K562 (cell line): ENCODE measurements around the gene NIPSNAP2. TPM values are rescaled to one million over a fixed set of nuclear protein-coding genes. Genes with fewer than 3 reads are reported as not detected.

ENCODE experiments used
- CBFA2T3 ChIP-seq: fragments of 450-650 bp; IDR thresholded peaks from 2 replicates; pipeline ENCODE4 v1.6.1; 2017
- CCNT2 ChIP-seq: IDR thresholded peaks from 2 replicates; pipeline ENCODE4 v1.6.1; 2011; ENCODE audit warnings: borderline replicate concordance, low read depth, mild to moderate bottlenecking, moderate library complexity, mixed read lengths, low read length; ENCODE audit not compliant: insufficient read length; ENCODE audit errors: extremely low read depth
- EP400 ChIP-seq: fragments of 450-650 bp; IDR thresholded peaks from 2 replicates; pipeline ENCODE4 v1.6.1; 2017; ENCODE audit warnings: antibody characterized with exemption, mild to moderate bottlenecking, moderate library complexity
- GATAD2A ChIP-seq: fragments of 450-650 bp; IDR thresholded peaks from 2 replicates; pipeline ENCODE4 v1.6.1; 2017
- HCFC1 ChIP-seq: IDR thresholded peaks from 2 replicates; pipeline ENCODE4 v1.6.1; 2012; ENCODE audit warnings: low read depth, low read length, improper control_type of control experiment
- HMBOX1 ChIP-seq: sonication (generic); IDR thresholded peaks from 2 replicates; pipeline ENCODE4 v1.6.1; 2016
- MTA1 ChIP-seq: fragments of 450-650 bp; IDR thresholded peaks from 2 replicates; pipeline ENCODE4 v1.6.1; 2017; ENCODE audit warnings: borderline replicate concordance
- PATZ1 ChIP-seq: fragments of 250-450 bp; sonication (Bioruptor Pico); IDR thresholded peaks from 2 replicates; pipeline ENCODE4 v1.5.0; 2020; ENCODE audit warnings: mild to moderate bottlenecking, borderline replicate concordance
- POLR2AphosphoS5 ChIP-seq: IDR thresholded peaks from 2 replicates; pipeline ENCODE4 v1.6.1; 2011; ENCODE audit warnings: mild to moderate bottlenecking, low read depth, low read length, moderate library complexity; ENCODE audit not compliant: control insufficient read depth, insufficient read depth
- PYGO2 ChIP-seq: fragments of 450-650 bp; IDR thresholded peaks from 2 replicates; pipeline ENCODE4 v1.6.1; 2016; ENCODE audit warnings: mild to moderate bottlenecking, missing genetic modification characterization, moderate library complexity, missing compliant biosample characterization
- SMAD1 ChIP-seq: fragments of 150-350 bp; IDR thresholded peaks from 2 replicates; pipeline ENCODE4 v1.6.1; 2014; ENCODE audit warnings: low read length, low read depth; ENCODE audit not compliant: partially characterized antibody
- TBL1XR1 ChIP-seq, 2 experiments: IDR thresholded peaks; 2 replicates each; pipeline ENCODE4 v1.6.1; 2012; ENCODE audit warnings: improper control_type of control experiment in 2 of 2, low read length in 2 of 2, mild to moderate bottlenecking in 1 of 2
- TEAD1 ChIP-seq, 2 experiments: fragments of 450-650 bp in 1 of 2; sonication (generic) in 1 of 2; formaldehyde crosslinking; IDR thresholded peaks; 2 replicates each; pipeline versions ENCODE4 v1.4.0 to v1.8.0; 2020 to 2022; ENCODE audit warnings: mild to moderate bottlenecking in 2 of 2, missing genetic modification reagents in 1 of 2
- TFAP4 ChIP-seq: sonication (generic); formaldehyde crosslinking; IDR thresholded peaks from 2 replicates; pipeline ENCODE4 v1.8.0; 2022; ENCODE audit warnings: missing genetic modification reagents, mild to moderate bottlenecking, moderate library complexity, borderline replicate concordance
- TSC22D4 ChIP-seq: fragments of 450-650 bp; IDR thresholded peaks from 2 replicates; pipeline ENCODE4 v1.6.1; 2016; ENCODE audit warnings: missing genetic modification characterization, missing biosample characterization, control low read depth
- YY1 ChIP-seq, 3 experiments: IDR thresholded peaks; 2 replicates each; pipeline ENCODE4 v1.6.1; 2011; ENCODE audit warnings: low read length in 2 of 3, mild to moderate bottlenecking in 2 of 3, moderate library complexity in 2 of 3, borderline replicate concordance in 1 of 3, control low read depth in 1 of 3, low read depth in 1 of 3; ENCODE audit not compliant: insufficient read depth in 3 of 3, insufficient replicate concordance in 2 of 3, control insufficient read depth in 1 of 3, insufficient read length in 1 of 3; ENCODE audit errors: extremely low read depth in 1 of 3
- ZBTB17 ChIP-seq: fragments of 450-650 bp; formaldehyde crosslinking; IDR thresholded peaks from 2 replicates; pipeline ENCODE4 v1.4.0; 2020; ENCODE audit warnings: mild to moderate bottlenecking
- ZBTB49 ChIP-seq: sonication (generic); formaldehyde crosslinking; IDR thresholded peaks from 2 replicates; pipeline ENCODE4 v1.8.0; 2022; ENCODE audit warnings: missing genetic modification reagents, mild to moderate bottlenecking, borderline replicate concordance
- ZNF23 ChIP-seq: fragments of 250-450 bp; sonication (Bioruptor Pico); IDR thresholded peaks from 2 replicates; pipeline ENCODE4 v1.4.0; 2020; ENCODE audit warnings: mild to moderate bottlenecking
- ZNF311 ChIP-seq: fragments of 250-450 bp; sonication (Bioruptor Pico); IDR thresholded peaks from 2 replicates; pipeline ENCODE4 v1.4.0; 2020; ENCODE audit warnings: mild to moderate bottlenecking, moderate library complexity
- ZNF436 ChIP-seq: fragments of 250-450, 450-650 bp; sonication (Bioruptor Pico); formaldehyde crosslinking; IDR thresholded peaks from 2 replicates; pipeline ENCODE4 v1.7.0; 2020; ENCODE audit warnings: mild to moderate bottlenecking
- polyA plus RNA-seq, 8 experiments: library from polyadenylated mRNA; depleted of rRNA in 4 of 8; stranded (reverse) in 5 of 8; unstranded in 3 of 8; fragments of >200 nt; fragmentation: Nextera tagmentation in 2 of 8; fragmentation: Illumina TruSeq in 1 of 8; extraction: Ambion mirVana in 2 of 8; extraction: Trizol in 1 of 8; gene quantifications; 2 replicates each; pipeline versions ENCODE4 v1.2.1 to v1.2.3, GENCODE V29; 2011 to 2014; ENCODE audit warnings: inconsistent platforms in 1 of 8, missing spikeins in 1 of 8
- total RNA-seq, 7 experiments: library from RNA; depleted of rRNA in 6 of 7; stranded (reverse); fragments of >200 nt in 6 of 7; fragmentation: Illumina TruSeq in 2 of 7; extraction: Trizol in 2 of 7; gene quantifications; 2 replicates each; pipeline versions ENCODE4 v1.2.1 to v1.2.3, GENCODE V29; 2011 to 2021; ENCODE audit warnings: low replicate concordance in 1 of 7

Gene NIPSNAP2
- total and polyA plus RNA-seq, 9 of the 15 experiments (the other 6 are each of a cell fraction or from before 2014, with no cell fraction given): 24.9 to 107 (median 53.0) TPM

- TF ChIP-seq YY1 (IDR thresholded peaks at IDR 0.05; ENCODE audit: borderline replicate concordance in 1 of 3, control insufficient read depth in 1 of 3, extremely low read depth in 1 of 3, insufficient read depth in 3 of 3, insufficient read length in 1 of 3, insufficient replicate concordance in 2 of 3, low read depth in 1 of 3, low read length in 2 of 3): peak in 2 of 3 experiments; percentile 47 to 76
- TF ChIP-seq EP400: peak; percentile 98
- TF ChIP-seq CCNT2: peak; percentile 40
- TF ChIP-seq GATAD2A: no peak
- no peak for TF ChIP-seq TSC22D4 (tag)
- peak; percentile 32; the same call in 1 of the 2 replicates for TF ChIP-seq CBFA2T3
- TF ChIP-seq TBL1XR1 (IDR thresholded peaks at IDR 0.05; ENCODE audit: low read length in 2 of 2): peak in 1 of 2 experiments; percentile 38; a peak in 1 of 4 replicates
- TF ChIP-seq HCFC1: peak; percentile 78
- TF ChIP-seq MTA1: peak; percentile 98
- TF ChIP-seq ZNF23 (CRISPR knock-in tag): no peak
- TF ChIP-seq TFAP4: peak; percentile 87
- peak; percentile 85 for TF ChIP-seq POLR2AphosphoS5
- TF ChIP-seq HMBOX1: no peak
- 0 out of 2 replicates have a peak, but pooled peaks have one; percentile 14 for TF ChIP-seq PATZ1
- TF ChIP-seq ZBTB49 (CRISPR knock-in tag): no peak
- peak; percentile 7 for TF ChIP-seq SMAD1
- TF ChIP-seq ZBTB17: no peak
- no peak for TF ChIP-seq ZNF311 (CRISPR knock-in tag)
- TF ChIP-seq PYGO2: no peak
- no peak for TF ChIP-seq ZNF436 (CRISPR knock-in tag)
- peak in 1 of 2 experiments; percentile 82; a peak in 1 of 4 replicates for TF ChIP-seq TEAD1 (CRISPR knock-in tag; IDR thresholded peaks at IDR 0.05)
These were observed 12.6 kb upstream of the NIPSNAP2 start, which contains the start of gene MRPS17 (continued) for GRCh38 chr7:55951637-55952351.
